Measurements from ENCODE around the gene MXRA8. TPM values are rescaled to one million over a fixed set of nuclear protein-coding genes. Genes with fewer than 3 reads are reported as not detected.
A peak's percentile ranks its signal among the peaks of the same experiment; 100 is the strongest.

MXRA8 gene
- total RNA-seq, 1 experiment from 2014 or later: 9.6 TPM

GRCh38 chr1:1307261-1307922 is 51.0 kb downstream of the MXRA8 start:
- Histone ChIP-seq H3K14ac (ENCODE audit: insufficient read depth, low read length) (no peak overlapping the region; the same call in 1 of the 2 replicates), H3K4me1 (ENCODE audit: insufficient read depth, low read length) (peaks cover 5% of the 10 kb centered on the region; the same call in 1 of the 2 replicates), H2AFZ (ENCODE audit: low read length) (no peak overlapping the region), H4K5ac (ENCODE audit: insufficient read length, low read depth, low read length) (no peak overlapping the region), H4K8ac (replicated peaks; ENCODE audit: insufficient read length, low read depth, low read length) (no peak overlapping the region), H3K9ac (ENCODE audit: extremely low read depth, insufficient read length, low read length) (no peak overlapping the region), H3K23me2 (ENCODE audit: insufficient read length, low read depth, low read length, poor library complexity, severe bottlenecking) (peaks cover 15% of the 10 kb centered on the region), H3K4ac (ENCODE audit: low read depth, low read length) (no peak overlapping the region), H3K23ac (ENCODE audit: insufficient read length, low read depth, low read length) (no peak overlapping the region), H3K27ac (ENCODE audit: insufficient read length, low read depth, low read length) (no peak overlapping the region), H3K18ac (ENCODE audit: insufficient read length, low read depth, low read length) (no peak overlapping the region), H2AK5ac (ENCODE audit: insufficient read length, low read length) (no peak overlapping the region), H2BK15ac (ENCODE audit: low read depth, low read length) (no peak overlapping the region), H3K79me1 (ENCODE audit: insufficient read depth, low read depth, low read length, poor library complexity, severe bottlenecking) (no peaks in the 10 kb centered on the region), H3K9me3 (ENCODE audit: control insufficient read depth, low read depth, low read length) (no peaks in the 10 kb centered on the region), H2BK20ac (ENCODE audit: low read depth, low read length, poor library complexity, severe bottlenecking) (no peak overlapping the region), H2BK5ac (ENCODE audit: insufficient read length, low read length) (no peak overlapping the region), H3K27me3 (ENCODE audit: insufficient read depth, low read length) (no peaks in the 10 kb centered on the region), H2BK12ac (ENCODE audit: insufficient read length, low read depth, low read length) (no peak overlapping the region), H4K20me1 (ENCODE audit: control insufficient read depth, insufficient read depth, insufficient read length) (no peaks in the 10 kb centered on the region), H4K91ac (ENCODE audit: insufficient read length, low read depth, low read length) (no peak overlapping the region), H2BK120ac (ENCODE audit: low read depth, low read length, poor library complexity, severe bottlenecking) (no peak overlapping the region), H3T11ph (ENCODE audit: low read length) (no peak overlapping the region), H3K56ac (ENCODE audit: insufficient read length, low read depth, low read length) (no peak overlapping the region), H3K79me2 (ENCODE audit: insufficient read depth, low read length) (no peaks in the 10 kb centered on the region), H3K4me2 (ENCODE audit: insufficient read depth, insufficient read length, low read length) (peak overlapping the region; percentile 33)
- no peaks in the 10 kb centered on the region; a peak in 1 of 5 replicates for H3K9me3 Mint-ChIP-seq
- no peak overlapping the region for H3K27ac Mint-ChIP-seq
- peak overlapping the region; percentile 74 to 86 for H3K4me3 Mint-ChIP-seq
- H3K36me3 Mint-ChIP-seq (ENCODE audit: insufficient read depth in 1 of 3, low read depth in 3 of 3): peaks cover 0 to 13% (median 7%) of the 10 kb centered on the region in 3 experiments; a peak in 3 of 7 replicates
- no CpG with 5 or more reads among the region's 83 CpGs for WGBS (ENCODE audit: extremely low coverage, insufficient read length, low lambda C conversion rate)
- peaks cover 18 to 31% of the 10 kb centered on the region in 2 experiments for H3K4me1 Mint-ChIP-seq
- H3K27me3 Mint-ChIP-seq (ENCODE audit: low read depth): peaks cover 3% of the 10 kb centered on the region; the same call in 1 of the 2 replicates
- TF ChIP-seq CTCF (conservative IDR thresholded peaks at IDR 0.05): no peak
- DNase-seq: no peak

Data from H9 (cell line).